ENCODE data around the gene SFMBT2. TPM values are rescaled to one million over a fixed set of nuclear protein-coding genes. Genes with fewer than 3 reads are reported as not detected.

Gene SFMBT2
- total RNA-seq, 2 donors from 2014 or later: 7.9 TPM

- no peaks in the 10 kb centered on the region for H3K4me1 ChIP-seq
- H3K36me3 ChIP-seq: no peaks in the 10 kb centered on the region
- H3K27ac ChIP-seq: no peak overlapping the region
- TF ChIP-seq CTCF (IDR thresholded peaks at IDR 0.05): no peak
- H3K27me3 ChIP-seq: no peaks in the 10 kb centered on the region
- H3K4me3 ChIP-seq: no peak overlapping the region
- no peaks in the 10 kb centered on the region for H3K9me3 ChIP-seq
- no peak for DNase-seq (ENCODE audit: low spot score)
Measured at GRCh38 chr10:7233259-7233991, 177.4 kb downstream of the SFMBT2 start.

GRCh38 chr10:7231509-7232414 lies 179.1 kb downstream of the SFMBT2 start:
- no peaks in the 10 kb centered on the region for H3K9me3 ChIP-seq
- H3K4me3 ChIP-seq: no peak overlapping the region
- no peak overlapping the region for H3K27ac ChIP-seq
- DNase-seq (ENCODE audit: low spot score): no peak
- TF ChIP-seq CTCF (IDR thresholded peaks at IDR 0.05): no peak
- peaks cover 12% of the 10 kb centered on the region for H3K36me3 ChIP-seq
- H3K4me1 ChIP-seq: no peaks in the 10 kb centered on the region
- no peaks in the 10 kb centered on the region for H3K27me3 ChIP-seq

GRCh38 chr10:7230951-7231350 lies 179.9 kb downstream of the SFMBT2 start:
- H3K36me3 ChIP-seq: peaks cover 14% of the 10 kb centered on the region
- H3K27me3 ChIP-seq: no peaks in the 10 kb centered on the region
- H3K4me1 ChIP-seq: no peaks in the 10 kb centered on the region
- no peak overlapping the region for H3K4me3 ChIP-seq
- no peaks in the 10 kb centered on the region for H3K9me3 ChIP-seq
- DNase-seq (ENCODE audit: low spot score): no peak
- no peak for TF ChIP-seq CTCF (IDR thresholded peaks at IDR 0.05)
- no peak overlapping the region for H3K27ac ChIP-seq

- Histone ChIP-seq H3K27ac (no peak overlapping the region), H3K27me3 (no peaks in the 10 kb centered on the region), H3K4me1 (no peaks in the 10 kb centered on the region), H3K4me3 (no peak overlapping the region), H3K36me3 (peaks cover 14% of the 10 kb centered on the region), H3K9me3 (peaks cover 0 to 2% of the 10 kb centered on the region in 2 donors)
- TF ChIP-seq CTCF (IDR thresholded peaks at IDR 0.05): no peak
- DNase-seq (ENCODE audit: low spot score): no peak
Measured at GRCh38 chr10:7230036-7230435, 180.8 kb downstream of the SFMBT2 start.

- H3K36me3 ChIP-seq: peaks cover 18% of the 10 kb centered on the region
Measured at GRCh38 chr10:7225133-7225532, 185.7 kb downstream of the SFMBT2 start.

More at GRCh38 chr10:7225133-7225532, 185.7 kb downstream of the SFMBT2 start:
- Histone ChIP-seq H3K27me3 (no peaks in the 10 kb centered on the region), H3K4me1 (no peaks in the 10 kb centered on the region), H3K4me3 (no peak overlapping the region), H3K27ac (no peak overlapping the region), H3K9me3 (peaks cover 12 to 32% of the 10 kb centered on the region in 2 donors)
- DNase-seq (ENCODE audit: low spot score): no peak
- no peak for TF ChIP-seq CTCF (IDR thresholded peaks at IDR 0.05)

All from right atrium auricular region (tissue), 2 donors.